ENCODE measurements around the gene NCS1.

Gene NCS1

GRCh38 chr9:130230631-130231030 lies 58.4 kb downstream of the NCS1 start:
- TF ChIP-seq CTCF (IDR thresholded peaks at IDR 0.05) = no peak
- Histone ChIP-seq H3K36me3 (no peaks in the 10 kb centered on the region), H3K27ac (no peak overlapping the region), H3K9me3 (no peaks in the 10 kb centered on the region), H3K27me3 (no peaks in the 10 kb centered on the region), H3K4me3 (ENCODE audit: low read depth in 1 of 2, low read length in 1 of 2) (no peak overlapping the region), H3K4me1 (ENCODE audit: control insufficient read depth in 1 of 2, insufficient read depth in 1 of 2, low read depth in 1 of 2, low read length in 1 of 2) (no peaks in the 10 kb centered on the region)

- Histone ChIP-seq H3K9me3 (no peaks in the 10 kb centered on the region), H3K36me3 (no peaks in the 10 kb centered on the region), H3K27ac (no peak overlapping the region), H3K27me3 (no peaks in the 10 kb centered on the region), H3K4me3 (ENCODE audit: low read depth in 1 of 2, low read length in 1 of 2) (no peak overlapping the region), H3K4me1 (ENCODE audit: control insufficient read depth in 1 of 2, insufficient read depth in 1 of 2, low read depth in 1 of 2, low read length in 1 of 2) (peaks cover 0 to 5% of the 10 kb centered on the region in 2 experiments)
- no peak for TF ChIP-seq CTCF (IDR thresholded peaks at IDR 0.05)
These were observed 60.8 kb downstream of the NCS1 start for GRCh38 chr9:130232899-130233586.

GRCh38 chr9:130233587-130233945 lies 61.4 kb downstream of the NCS1 start:
- Histone ChIP-seq H3K27ac (no peak overlapping the region), H3K36me3 (no peaks in the 10 kb centered on the region), H3K27me3 (no peaks in the 10 kb centered on the region)

GRCh38 chr9:130234340-130235260 lies 62.4 kb downstream of the NCS1 start:
- Histone ChIP-seq H3K27ac (no peak overlapping the region), H3K27me3 (no peaks in the 10 kb centered on the region), H3K36me3 (no peaks in the 10 kb centered on the region), H3K4me3 (ENCODE audit: low read depth in 1 of 2, low read length in 1 of 2) (no peak overlapping the region), H3K4me1 (ENCODE audit: control insufficient read depth in 1 of 2, insufficient read depth in 1 of 2, low read depth in 1 of 2, low read length in 1 of 2) (peaks cover 0 to 5% of the 10 kb centered on the region in 2 experiments), H3K9me3 (no peaks in the 10 kb centered on the region)
- TF ChIP-seq CTCF (IDR thresholded peaks at IDR 0.05) = no peak

More at GRCh38 chr9:130233587-130233945, 61.4 kb downstream of the NCS1 start:
- TF ChIP-seq CTCF (IDR thresholded peaks at IDR 0.05) = no peak
- peaks cover 0 to 5% of the 10 kb centered on the region in 2 experiments for H3K4me1 ChIP-seq (ENCODE audit: control insufficient read depth in 1 of 2, insufficient read depth in 1 of 2, low read depth in 1 of 2, low read length in 1 of 2)
- H3K4me3 ChIP-seq (ENCODE audit: low read depth in 1 of 2, low read length in 1 of 2) = no peak overlapping the region
- H3K9me3 ChIP-seq = no peaks in the 10 kb centered on the region

GRCh38 chr9:130235558-130236435 lies 63.6 kb downstream of the NCS1 start:
- Histone ChIP-seq H3K4me3 (ENCODE audit: low read depth in 1 of 2, low read length in 1 of 2) (no peak overlapping the region), H3K27me3 (no peaks in the 10 kb centered on the region), H3K4me1 (ENCODE audit: control insufficient read depth in 1 of 2, insufficient read depth in 1 of 2, low read depth in 1 of 2, low read length in 1 of 2) (peaks cover 0 to 5% of the 10 kb centered on the region in 2 experiments), H3K9me3 (no peaks in the 10 kb centered on the region), H3K27ac (no peak overlapping the region), H3K36me3 (no peaks in the 10 kb centered on the region)
- TF ChIP-seq CTCF (IDR thresholded peaks at IDR 0.05) = peak; percentile 96

All from neutrophil (primary cell).